Measurements from ENCODE around the gene CFH. TPM values are rescaled to one million over a fixed set of nuclear protein-coding genes. Genes with fewer than 3 reads are reported as not detected.

Gene CFH
- 30.1 and 33.3 TPM in 2 replicates for total RNA-seq

GRCh38 chr1:196651637-196652215, at the start of gene CFH:
TSS of gene CFH (plus strand) at chr1:196652043. CDS start at chr1:196652118, 75 bp downstream.

DNA sequence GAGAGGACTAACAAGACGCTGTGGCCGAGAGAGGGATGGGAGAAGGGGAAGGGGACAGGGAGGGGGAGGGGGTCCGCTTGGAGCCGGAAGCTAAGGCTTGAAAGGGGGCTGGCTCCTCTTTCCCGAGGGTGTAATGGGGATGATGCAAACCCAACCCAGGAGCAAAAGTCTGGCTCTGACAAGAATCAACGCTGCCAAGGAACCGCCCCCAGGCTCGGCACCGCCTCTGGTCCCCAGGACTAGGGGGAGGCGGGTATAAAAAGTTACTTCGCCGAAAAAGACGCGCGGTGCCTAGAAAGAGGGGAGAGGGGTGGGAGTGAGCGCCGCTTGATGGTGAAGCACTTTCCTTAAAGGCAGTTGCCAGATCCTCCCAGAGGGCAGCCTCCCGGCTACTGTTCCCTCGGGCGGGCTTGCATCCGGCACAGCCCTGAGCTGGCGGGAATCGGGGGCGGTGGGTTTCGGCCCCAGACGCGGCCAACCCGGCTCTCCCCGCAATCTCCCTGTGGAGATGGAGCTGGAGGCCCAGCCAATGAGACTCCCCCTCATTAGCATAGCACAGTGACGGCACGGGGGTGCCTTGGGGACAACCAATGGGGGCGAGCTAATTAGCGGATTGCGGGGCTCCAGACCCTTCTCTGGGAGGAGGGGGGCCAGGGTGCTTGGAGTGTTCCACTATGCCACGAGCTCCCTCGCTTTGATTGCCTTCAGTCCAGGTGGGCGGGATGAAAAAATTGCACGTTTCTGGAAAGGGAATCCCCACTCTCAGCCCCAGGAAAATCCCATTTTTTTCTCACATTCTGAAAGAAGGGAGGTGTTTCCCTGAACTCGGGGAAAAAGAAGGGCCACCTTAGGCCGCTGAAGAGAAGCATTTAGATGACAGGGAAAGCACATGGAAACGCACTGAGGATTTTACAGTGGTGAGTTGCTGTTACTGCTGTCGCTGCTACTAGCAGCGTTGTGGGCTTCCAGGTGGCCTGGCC, 43.2 kb upstream of the CFH start, which contains the start of gene KCNT2:
KCNT2 (minus strand) TSS at position 51 of the 980 bp plus-strand sequence. CDS start 131 bp downstream, outside the sequence.

DNA sequence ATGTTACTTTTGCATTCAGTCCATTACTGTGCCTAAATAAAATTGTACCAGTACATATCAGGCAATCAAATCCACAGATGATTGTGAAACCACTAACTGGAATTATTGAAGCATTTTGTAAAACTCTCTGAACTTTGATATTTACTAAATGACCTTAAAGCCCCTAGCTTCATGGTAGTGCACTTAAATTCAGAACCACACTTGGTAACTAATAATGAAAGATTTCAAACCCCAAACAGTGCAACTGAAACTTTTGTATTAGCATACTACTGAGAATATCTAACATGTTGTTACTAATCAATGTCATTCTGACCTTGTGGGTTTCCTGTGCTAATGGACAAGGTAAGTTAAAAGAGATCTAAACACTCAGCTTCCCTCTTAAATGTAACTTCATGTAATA, 122.8 kb downstream of the CFH start, which contains the start of gene CFHR3:
CFHR3 (plus strand) TSS at position 238 of the 400 bp plus-strand sequence; CDS start at position 285, 47 bp downstream.

Other genes with a start within 250 kb of the CFH start
- gene KCNT2, start 43.6 kb upstream of the CFH start, total RNA-seq: not detected in 2 replicates
- gene CFHR3, start 122.8 kb downstream of the CFH start, total RNA-seq: not detected in 2 replicates
- not detected in 2 replicates for gene CFHR1, start 167.7 kb downstream of the CFH start, total RNA-seq
- not detected in 2 replicates for gene CFHR4, start 236.0 kb downstream of the CFH start, total RNA-seq

Measured in airway epithelial cell (primary cell).